Activated CD8-positive, alpha-beta memory T cell treated with anti-CD3 and anti-CD28 coated beads, Interleukin-2, amount 50 U/mL, for 1 hour (primary cell): Measurements from ENCODE around the gene ZNF532.

Experiments used
- DNase-seq: peaks from one replicate; pipeline ENCODE4 v3.0.0-alpha.2; 2020; ENCODE audit errors: extremely low read depth

ZNF532 gene

GRCh38 chr18:58943896-58944295 is 79.2 kb downstream of the ZNF532 start:
- DNase-seq, result no peak

DNA sequence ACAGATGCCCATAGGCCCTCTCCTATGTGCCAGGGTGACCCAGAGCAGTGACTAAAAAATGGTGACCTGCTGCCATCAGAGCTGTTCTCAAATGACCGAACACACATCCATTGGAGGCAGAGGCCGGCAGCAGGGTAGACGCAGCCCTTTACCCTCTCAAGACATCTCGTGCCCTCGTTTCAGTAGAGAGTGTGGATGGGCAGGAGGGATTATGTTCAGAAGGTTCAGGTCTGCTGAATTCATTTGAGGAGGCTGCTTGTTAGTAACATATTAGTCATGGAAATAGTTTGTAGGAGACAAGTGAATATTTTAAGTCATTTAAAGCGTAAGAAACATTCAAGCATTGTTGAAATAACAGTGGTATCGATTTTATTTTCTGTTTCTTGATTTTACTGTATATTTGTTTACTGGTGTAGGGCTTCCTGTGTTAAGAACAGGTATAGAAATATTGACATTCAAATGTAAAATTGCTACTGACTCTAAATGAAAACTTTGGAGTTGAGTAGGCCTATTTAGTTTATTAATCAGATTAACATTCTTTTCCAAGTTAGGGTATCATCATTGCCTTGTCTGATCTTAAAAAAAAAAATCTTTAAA is 82.6 kb downstream of the ZNF532 start:
- no peak for DNase-seq

GRCh38 chr18:58949031-58949430 is 84.4 kb downstream of the ZNF532 start:
- no peak for DNase-seq

GRCh38 chr18:58951986-58952702 is 87.5 kb downstream of the ZNF532 start:
- no peak for DNase-seq

DNA sequence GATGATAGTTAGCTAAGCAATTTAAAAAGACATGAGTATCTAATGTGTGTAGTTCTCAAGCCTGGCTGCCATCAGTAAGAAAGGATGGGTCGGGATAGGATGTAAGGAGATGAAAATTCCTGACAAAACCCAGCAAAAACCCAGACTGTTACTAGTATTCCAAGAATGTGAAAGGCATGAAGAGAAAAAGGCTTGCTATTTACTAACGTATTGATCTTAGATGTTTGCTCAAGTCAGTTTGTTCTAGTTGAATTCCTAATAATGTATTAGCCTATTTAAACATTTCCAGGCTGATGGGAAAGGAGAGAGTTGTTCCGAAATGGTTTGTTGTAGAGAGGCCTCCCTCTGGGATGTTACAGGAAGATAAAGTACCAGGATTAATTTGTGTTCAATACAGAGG is 88.2 kb downstream of the ZNF532 start:
- no peak for DNase-seq

GRCh38 chr18:58953627-58954026 is 89.0 kb downstream of the ZNF532 start:
- no peak for DNase-seq

- DNase-seq, result no peak
Observed at GRCh38 chr18:58955001-58955400, 90.3 kb downstream of the ZNF532 start.

DNA sequence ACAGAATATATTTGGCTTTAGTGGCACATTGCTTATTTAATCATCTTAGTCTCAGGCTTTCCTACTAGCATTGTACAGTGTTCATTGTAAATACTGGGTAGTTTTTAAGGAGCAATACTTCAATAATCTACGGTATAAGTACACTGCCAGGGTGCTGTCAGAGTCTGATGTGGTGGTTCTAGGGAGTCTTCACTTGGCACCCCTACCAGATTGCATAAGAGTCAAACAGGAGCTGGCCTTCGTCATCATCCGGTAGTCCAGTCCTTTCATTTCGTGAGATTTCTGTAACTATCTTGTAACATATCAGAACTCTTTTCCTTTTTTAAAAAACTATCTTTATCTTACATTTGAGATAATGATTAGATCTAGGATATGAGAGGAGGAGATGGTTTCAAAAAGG is 91.1 kb downstream of the ZNF532 start:
- no peak for DNase-seq

DNA sequence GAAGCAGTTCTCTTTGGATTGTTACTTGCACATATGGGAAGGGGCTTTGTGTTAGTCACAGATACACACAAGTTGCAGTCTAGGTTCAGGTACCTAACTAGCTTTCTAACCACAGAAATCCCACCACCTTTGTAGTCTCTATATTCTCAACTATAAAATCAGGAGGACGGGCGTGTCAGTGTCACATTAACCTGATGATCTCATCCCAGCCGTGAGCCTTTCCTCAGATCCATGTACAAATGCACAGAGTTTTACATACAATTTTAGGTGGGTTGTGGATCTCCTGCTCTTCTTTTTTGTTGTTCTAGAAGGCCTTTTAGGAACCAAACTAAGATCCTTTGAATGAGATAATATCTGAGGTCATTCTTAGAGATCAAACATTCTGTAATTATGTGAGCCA is 94.0 kb downstream of the ZNF532 start:
- no peak for DNase-seq

DNA sequence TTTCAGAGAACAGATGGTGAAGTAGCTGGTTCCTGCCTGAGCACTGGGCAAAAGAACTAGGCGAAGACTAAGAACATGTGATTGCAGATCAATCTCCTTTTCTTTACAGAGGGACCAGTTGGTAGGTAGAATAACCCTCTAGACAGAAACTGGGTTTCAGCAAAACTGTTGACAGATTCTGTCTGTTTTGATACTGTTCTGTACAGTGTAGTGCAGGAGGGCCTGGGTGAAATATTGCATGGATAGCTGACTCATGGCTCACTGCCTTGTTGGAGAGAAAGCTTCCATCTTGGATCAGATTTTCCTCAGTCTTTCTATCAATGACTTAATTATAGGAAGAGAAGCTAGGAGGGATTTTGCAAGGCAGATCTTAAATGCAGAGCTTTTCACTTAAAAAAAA is 95.8 kb downstream of the ZNF532 start:
- DNase-seq, result no peak

- DNase-seq, result no peak
Observed at GRCh38 chr18:58960946-58961722, 96.5 kb downstream of the ZNF532 start.

- no peak for DNase-seq
Observed at GRCh38 chr18:58962336-58962735, 97.7 kb downstream of the ZNF532 start.

- no peak for DNase-seq
Observed at GRCh38 chr18:58965291-58966004, 100.8 kb downstream of the ZNF532 start.

DNA sequence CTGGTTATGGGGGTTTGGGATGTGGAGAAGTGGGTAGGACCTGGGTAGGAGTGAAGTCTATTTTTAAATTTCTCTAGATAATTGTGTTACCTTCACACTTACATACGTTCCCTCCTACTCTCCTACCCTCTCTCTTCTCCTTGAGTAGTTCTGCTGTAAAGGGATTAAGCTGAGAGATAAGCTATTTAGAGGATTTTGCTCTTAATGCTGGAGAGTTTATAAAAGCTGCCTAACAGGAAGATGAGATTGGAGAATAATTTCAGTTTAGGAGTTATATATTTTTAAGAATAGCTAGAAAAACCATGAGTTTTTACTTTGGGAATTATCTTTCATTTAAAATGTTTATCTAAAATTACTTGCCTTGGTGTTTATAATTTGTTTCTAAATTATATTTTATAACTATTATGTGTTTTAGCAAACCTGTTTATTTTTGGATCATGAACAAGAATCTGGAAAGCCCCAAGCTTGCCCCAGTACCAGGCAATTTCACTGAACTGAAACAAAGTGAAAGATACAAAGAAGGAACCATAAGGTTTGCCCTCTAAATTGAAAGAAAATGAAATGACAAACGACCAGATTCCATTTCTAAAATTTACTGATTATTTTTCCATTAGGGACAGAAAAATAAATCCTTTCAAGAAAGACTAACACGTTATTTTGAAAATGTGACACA is 101.5 kb downstream of the ZNF532 start:
- no peak for DNase-seq

GRCh38 chr18:58966704-58967103 is 102.0 kb downstream of the ZNF532 start:
- no peak for DNase-seq

GRCh38 chr18:58967751-58968254 is 103.1 kb downstream of the ZNF532 start:
- DNase-seq, result no peak

- DNase-seq, result no peak
Observed at GRCh38 chr18:58970943-58971790, 106.5 kb downstream of the ZNF532 start.

GRCh38 chr18:58975296-58975695 is 110.6 kb downstream of the ZNF532 start:
- no peak for DNase-seq

DNA sequence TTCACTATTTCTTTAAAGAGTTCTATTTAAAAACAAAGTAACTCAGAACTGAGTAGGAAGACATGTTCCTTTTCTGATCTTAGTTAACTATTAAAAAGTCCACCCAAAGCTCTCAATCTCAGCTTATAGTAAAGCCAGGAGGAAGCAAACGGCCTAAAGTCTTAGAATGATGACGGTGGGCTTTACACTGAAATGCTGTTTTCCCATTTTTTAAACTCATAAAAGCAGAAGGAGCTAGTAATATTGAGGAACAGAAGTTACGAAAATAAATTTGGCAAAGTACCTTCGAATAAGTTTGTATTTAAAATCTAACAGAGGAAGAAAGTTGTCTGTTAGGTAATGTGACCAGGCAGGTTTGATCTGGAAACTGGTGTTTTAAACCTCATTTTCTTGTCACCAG is 111.1 kb downstream of the ZNF532 start:
- DNase-seq, result no peak

DNA sequence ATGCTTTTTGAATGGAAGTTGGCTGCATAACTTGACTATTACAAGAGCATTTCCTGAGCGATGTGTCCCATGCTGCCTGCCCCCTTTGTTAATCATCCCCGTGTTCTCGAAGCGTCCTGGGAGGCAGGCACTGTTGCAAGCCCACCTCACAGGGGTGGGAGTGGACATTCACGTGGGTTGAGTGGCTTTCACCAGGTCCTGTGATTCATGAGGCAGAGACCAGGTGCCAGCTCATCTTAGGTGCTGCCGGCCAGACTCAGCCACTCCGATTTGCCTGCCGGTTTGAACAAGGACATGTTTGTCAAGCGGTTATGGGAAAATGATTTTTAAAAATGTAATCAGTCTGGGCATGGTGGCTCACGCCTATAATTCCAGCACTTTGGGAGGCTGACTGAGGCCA is 112.5 kb downstream of the ZNF532 start:
- DNase-seq, result no peak

GRCh38 chr18:58977801-58978200 is 113.1 kb downstream of the ZNF532 start:
- no peak for DNase-seq
